ENCODE measurements around the gene ALCAM.

ALCAM gene

DNA sequence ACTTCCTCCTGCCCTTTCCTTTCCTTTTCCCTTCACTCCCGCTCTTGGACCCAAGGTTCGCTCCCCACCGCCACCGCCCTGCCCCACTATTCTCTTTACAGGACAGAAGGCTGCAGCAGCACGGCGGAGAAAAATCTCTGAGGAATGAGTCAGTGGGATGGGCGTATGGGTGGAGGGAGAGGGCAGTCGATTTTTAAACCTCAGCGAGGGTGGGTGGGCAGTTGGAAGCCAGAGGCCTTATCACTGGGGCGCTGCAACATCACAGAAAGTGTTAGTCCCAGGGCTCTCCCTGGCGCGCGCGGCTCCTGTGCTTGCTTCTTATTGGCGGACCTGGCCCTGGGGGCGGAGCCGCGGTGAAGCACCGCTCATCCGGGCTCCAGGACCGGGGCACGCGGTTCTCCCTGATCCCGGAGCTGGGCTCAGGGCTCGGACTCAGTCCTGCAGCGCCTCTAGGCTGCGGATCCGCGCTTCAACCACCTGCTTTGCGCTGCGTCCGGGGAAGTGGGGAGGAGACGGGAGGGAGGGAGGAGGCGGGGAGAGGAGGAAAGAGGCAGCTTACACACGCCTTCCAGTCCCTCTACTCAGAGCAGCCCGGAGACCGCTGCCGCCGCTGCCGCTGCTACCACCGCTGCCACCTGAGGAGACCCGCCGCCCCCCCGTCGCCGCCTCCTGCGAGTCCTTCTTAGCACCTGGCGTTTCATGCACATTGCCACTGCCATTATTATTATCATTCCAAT is at the start of gene ALCAM:
TSS of gene ALCAM (plus strand) at position 584 of the 737 bp plus-strand sequence.
- DNase-seq (ENCODE audit: low read depth, low spot score): peak; percentile 100
- TF ChIP-seq, protein P1, sequence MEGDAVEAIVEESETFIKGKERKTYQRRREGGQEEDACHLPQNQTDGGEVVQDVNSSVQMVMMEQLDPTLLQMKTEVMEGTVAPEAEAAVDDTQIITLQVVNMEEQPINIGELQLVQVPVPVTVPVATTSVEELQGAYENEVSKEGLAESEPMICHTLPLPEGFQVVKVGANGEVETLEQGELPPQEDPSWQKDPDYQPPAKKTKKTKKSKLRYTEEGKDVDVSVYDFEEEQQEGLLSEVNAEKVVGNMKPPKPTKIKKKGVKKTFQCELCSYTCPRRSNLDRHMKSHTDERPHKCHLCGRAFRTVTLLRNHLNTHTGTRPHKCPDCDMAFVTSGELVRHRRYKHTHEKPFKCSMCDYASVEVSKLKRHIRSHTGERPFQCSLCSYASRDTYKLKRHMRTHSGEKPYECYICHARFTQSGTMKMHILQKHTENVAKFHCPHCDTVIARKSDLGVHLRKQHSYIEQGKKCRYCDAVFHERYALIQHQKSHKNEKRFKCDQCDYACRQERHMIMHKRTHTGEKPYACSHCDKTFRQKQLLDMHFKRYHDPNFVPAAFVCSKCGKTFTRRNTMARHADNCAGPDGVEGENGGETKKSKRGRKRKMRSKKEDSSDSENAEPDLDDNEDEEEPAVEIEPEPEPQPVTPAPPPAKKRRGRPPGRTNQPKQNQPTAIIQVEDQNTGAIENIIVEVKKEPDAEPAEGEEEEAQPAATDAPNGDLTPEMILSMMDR (IDR thresholded peaks at IDR 0.05; ENCODE audit: low read depth, low read length): peak; percentile 74
- peak within 1 kb of the TSS; percentile 94 for H3K4me3 ChIP-seq (ENCODE audit: low read depth, low read length)
- in situ Hi-C loops (cut with HindIII; ENCODE audit: low sequenced_read_pairs): no loop called here

DNA sequence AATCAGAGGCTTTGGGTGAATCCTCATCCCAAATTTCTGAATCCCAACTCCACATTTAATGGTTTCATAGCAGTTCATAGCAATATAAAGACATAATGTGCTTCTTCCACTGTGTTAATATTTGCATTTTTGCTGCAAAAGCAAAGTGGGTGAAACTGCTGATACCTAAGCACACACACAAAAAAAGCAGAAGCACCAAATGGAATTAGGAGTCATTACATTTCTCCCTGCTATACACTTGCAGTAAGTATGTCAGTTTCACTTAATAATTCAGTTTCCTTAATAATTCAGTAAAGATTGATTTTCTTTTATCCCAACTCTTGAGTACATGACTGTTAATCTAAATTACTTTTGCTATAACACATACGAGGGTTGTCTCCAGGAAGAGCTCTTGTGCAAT is 48.9 kb upstream of the ALCAM start:
- no peak overlapping the region for H3K4me3 ChIP-seq (ENCODE audit: low read depth, low read length)
- no peak for DNase-seq (ENCODE audit: low read depth, low spot score)
- in situ Hi-C loops (cut with HindIII; ENCODE audit: low sequenced_read_pairs): no loop called here

DNA sequence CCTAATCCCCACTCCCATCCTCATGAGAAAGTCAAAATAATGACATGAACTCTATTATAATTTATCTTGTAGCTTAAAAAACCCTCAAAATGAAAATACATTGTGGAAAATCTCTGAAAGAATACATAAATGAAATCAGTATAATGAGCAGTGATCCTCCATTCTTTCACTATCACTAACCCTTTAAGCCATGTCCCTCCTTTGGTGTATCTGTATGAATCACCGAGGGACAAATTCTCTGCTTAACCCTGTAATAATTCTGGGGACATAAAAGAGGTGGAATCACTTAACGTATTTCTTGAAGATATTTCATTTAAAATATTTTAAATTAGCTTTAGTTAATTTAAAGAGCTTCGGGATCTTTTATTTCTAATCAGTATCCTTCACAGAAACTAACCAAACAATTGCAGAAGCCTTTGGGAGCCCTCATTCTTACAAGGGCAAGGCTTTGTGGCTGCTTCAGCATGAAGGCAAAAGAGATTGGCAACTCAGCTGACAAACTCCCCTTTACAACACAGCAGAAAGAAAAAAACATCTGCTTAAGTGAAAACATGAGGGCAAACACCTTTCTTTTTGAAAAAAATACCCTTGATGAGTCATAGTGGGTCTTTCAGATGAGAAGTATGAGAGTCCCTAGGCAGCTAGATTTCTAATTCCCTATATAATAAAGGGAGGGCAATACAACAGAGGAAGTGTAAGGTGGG is 44.0 kb upstream of the ALCAM start:
- no peak for DNase-seq (ENCODE audit: low read depth, low spot score)
- in situ Hi-C loops (cut with HindIII; ENCODE audit: low sequenced_read_pairs): no loop called here
- H3K4me3 ChIP-seq (ENCODE audit: low read depth, low read length): no peak overlapping the region
- TF ChIP-seq, protein P1 (IDR thresholded peaks at IDR 0.05; ENCODE audit: low read depth, low read length): no peak

More for the DNA sequence above, 48.9 kb upstream of the ALCAM start:
- TF ChIP-seq, protein P1 (IDR thresholded peaks at IDR 0.05; ENCODE audit: low read depth, low read length): no peak

DNA sequence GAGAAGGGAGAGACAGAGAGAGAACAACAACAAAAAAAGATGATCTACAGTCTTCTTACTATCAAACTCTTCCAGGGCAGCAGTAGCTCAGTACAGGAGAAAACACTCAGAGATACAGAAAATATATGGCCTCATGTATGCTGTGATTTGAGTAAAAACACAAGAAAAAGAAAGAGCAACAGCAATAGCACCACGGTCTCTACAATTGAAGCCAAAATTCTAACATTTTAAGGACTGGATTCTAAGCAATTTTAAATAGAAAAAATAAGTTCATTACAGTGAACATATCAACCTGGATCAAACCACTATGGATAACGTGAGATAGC is 43.5 kb upstream of the ALCAM start:
- TF ChIP-seq, protein P1 (IDR thresholded peaks at IDR 0.05; ENCODE audit: low read depth, low read length): no peak
- no peak for DNase-seq (ENCODE audit: low read depth, low spot score)
- in situ Hi-C loops (cut with HindIII; ENCODE audit: low sequenced_read_pairs): no loop called here
- no peak overlapping the region for H3K4me3 ChIP-seq (ENCODE audit: low read depth, low read length)

DNA sequence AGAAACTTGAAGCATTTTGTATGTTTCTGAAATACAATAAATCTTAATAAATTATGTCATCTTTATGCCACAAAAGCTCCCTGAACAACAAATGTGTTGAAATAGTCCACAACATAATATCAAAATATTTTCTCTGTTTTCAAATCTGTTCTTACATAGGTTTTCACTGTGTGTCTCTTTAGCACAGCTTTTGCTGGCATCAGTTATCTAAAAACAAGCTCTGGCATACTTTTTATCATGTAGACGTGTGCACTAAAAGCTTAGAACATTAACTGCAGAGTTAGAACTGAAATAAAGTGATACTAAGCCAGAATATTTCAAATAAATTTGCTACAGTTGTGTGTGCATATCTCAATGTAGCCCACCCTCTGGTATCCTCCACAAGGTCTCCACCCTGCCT is 41.8 kb upstream of the ALCAM start:
- TF ChIP-seq, protein P1 (IDR thresholded peaks at IDR 0.05; ENCODE audit: low read depth, low read length): no peak
- DNase-seq (ENCODE audit: low read depth, low spot score): no peak
- in situ Hi-C loops (cut with HindIII; ENCODE audit: low sequenced_read_pairs): no loop called here
- H3K4me3 ChIP-seq (ENCODE audit: low read depth, low read length): no peak overlapping the region

DNA sequence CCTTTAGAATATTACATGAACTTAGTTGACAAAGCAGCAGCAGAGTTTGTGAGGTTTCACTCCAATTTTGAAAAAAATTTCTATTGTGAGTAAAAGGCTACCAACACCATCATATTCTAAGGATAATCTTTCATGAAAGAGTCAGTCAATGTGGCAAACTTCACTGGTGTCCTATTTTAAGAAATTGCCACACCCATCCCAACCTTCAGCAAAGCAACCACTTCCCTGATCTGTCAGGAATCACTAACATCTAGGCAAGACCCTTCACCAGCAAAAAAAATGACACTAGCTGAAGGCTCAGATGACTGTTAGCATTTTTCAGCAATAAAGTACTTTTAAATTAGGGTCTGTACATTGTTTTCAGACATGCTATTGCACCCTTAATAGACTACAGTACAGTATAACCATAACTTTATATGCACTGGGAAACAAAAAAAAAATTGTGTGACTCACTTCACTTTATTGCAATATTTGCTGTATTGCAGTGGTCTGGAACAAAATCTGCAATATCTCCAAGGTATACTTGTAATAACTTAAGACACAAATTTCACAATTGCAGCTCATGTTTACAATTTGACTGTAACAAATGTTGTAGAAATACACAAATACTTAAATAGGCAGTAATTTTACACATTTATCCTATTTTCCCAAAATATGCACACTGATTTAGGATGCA is 38.9 kb upstream of the ALCAM start:
- no peak overlapping the region for H3K4me3 ChIP-seq (ENCODE audit: low read depth, low read length)
- DNase-seq (ENCODE audit: low read depth, low spot score): no peak
- in situ Hi-C loops (cut with HindIII; ENCODE audit: low sequenced_read_pairs): no loop called here
- TF ChIP-seq, protein P1 (IDR thresholded peaks at IDR 0.05; ENCODE audit: low read depth, low read length): no peak

Data from astrocyte of the spinal cord (primary cell).